ENCODE data around the gene IQCF5. TPM values are rescaled to one million over a fixed set of nuclear protein-coding genes. Genes with fewer than 3 reads are reported as not detected.

IQCF5 gene
- total and polyA plus RNA-seq, 9 of the 15 experiments (the other 6 are each of a cell fraction or from before 2014, with no cell fraction given) = not detected

GRCh38 chr3:51888463-51889105, 13.2 kb upstream of the IQCF5 start (continued):
- TF ChIP-seq, protein P1, sequence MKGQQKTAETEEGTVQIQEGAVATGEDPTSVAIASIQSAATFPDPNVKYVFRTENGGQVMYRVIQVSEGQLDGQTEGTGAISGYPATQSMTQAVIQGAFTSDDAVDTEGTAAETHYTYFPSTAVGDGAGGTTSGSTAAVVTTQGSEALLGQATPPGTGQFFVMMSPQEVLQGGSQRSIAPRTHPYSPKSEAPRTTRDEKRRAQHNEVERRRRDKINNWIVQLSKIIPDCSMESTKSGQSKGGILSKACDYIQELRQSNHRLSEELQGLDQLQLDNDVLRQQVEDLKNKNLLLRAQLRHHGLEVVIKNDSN (CRISPR knock-in tag; IDR thresholded peaks at IDR 0.05) = peak; percentile 61
- TF ChIP-seq NFYB (IDR thresholded peaks at IDR 0.05; ENCODE audit: extremely low read depth, insufficient read length) (peak; percentile 41), ATF7 (IDR thresholded peaks at IDR 0.05) (peak; percentile 67; the same call in 1 of the 2 replicates)
- TF ChIP-seq, protein P2, sequence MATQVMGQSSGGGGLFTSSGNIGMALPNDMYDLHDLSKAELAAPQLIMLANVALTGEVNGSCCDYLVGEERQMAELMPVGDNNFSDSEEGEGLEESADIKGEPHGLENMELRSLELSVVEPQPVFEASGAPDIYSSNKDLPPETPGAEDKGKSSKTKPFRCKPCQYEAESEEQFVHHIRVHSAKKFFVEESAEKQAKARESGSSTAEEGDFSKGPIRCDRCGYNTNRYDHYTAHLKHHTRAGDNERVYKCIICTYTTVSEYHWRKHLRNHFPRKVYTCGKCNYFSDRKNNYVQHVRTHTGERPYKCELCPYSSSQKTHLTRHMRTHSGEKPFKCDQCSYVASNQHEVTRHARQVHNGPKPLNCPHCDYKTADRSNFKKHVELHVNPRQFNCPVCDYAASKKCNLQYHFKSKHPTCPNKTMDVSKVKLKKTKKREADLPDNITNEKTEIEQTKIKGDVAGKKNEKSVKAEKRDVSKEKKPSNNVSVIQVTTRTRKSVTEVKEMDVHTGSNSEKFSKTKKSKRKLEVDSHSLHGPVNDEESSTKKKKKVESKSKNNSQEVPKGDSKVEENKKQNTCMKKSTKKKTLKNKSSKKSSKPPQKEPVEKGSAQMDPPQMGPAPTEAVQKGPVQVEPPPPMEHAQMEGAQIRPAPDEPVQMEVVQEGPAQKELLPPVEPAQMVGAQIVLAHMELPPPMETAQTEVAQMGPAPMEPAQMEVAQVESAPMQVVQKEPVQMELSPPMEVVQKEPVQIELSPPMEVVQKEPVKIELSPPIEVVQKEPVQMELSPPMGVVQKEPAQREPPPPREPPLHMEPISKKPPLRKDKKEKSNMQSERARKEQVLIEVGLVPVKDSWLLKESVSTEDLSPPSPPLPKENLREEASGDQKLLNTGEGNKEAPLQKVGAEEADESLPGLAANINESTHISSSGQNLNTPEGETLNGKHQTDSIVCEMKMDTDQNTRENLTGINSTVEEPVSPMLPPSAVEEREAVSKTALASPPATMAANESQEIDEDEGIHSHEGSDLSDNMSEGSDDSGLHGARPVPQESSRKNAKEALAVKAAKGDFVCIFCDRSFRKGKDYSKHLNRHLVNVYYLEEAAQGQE (IDR thresholded peaks at IDR 0.05; ENCODE audit: borderline replicate concordance) = peak; percentile 28; the same call in 1 of the 2 replicates
- TF ChIP-seq, protein P2 (CRISPR knock-in tag; IDR thresholded peaks at IDR 0.05; ENCODE audit: low read depth) = no peak

Measured in K562 (cell line).